SU-DHL-6 (cell line): ENCODE results near the gene TRIM10.
"Not testable (repeated sequence)": the region's sequence is repeated elsewhere in the genome, so short reads cannot be mapped to it uniquely, and the experiment has no call there.

Experiments used
- CTCF ChIP-seq: fragments of 200-600 bp; sonication (generic); IDR thresholded peaks from one replicate; pipeline ENCODE4 v1.5.1; 2017; ENCODE audit warnings: antibody characterized with exemption, mild to moderate bottlenecking, low read length, moderate library complexity; ENCODE audit not compliant: insufficient read depth, poor library complexity, severe bottlenecking
- EZH2phosphoT487 ChIP-seq: fragments of 200-600 bp; sonication (generic), shearing (Covaris generic); conservative IDR thresholded peaks from 2 replicates; pipeline ENCODE4 v1.6.1; 2018; ENCODE audit warnings: mild to moderate bottlenecking, antibody characterized with exemption, low read length, moderate library complexity, mixed read lengths

GRCh38 chr6:30165238-30165637 is 4.2 kb upstream of the TRIM10 start:
- TF ChIP-seq CTCF, EZH2phosphoT487: not testable (repeated sequence)
